Mucosa of stomach (tissue), 1 donor: ENCODE measurements around the gene C16orf78.
"Not testable (repeated sequence)": the region's sequence is repeated elsewhere in the genome, so short reads cannot be mapped to it uniquely, and the experiment has no call there.

Experiments
- H3K27me3 ChIP-seq: one replicate; pipeline ENCODE4 v1.7.0; 2013; ENCODE audit warnings: mild to moderate bottlenecking, low read length; ENCODE audit not compliant: control insufficient read depth, insufficient read depth
- H3K36me3 ChIP-seq: one replicate; pipeline ENCODE4 v1.7.0; 2013; ENCODE audit warnings: low read length; ENCODE audit not compliant: control insufficient read depth, insufficient read depth
- H3K4me1 ChIP-seq: one replicate; pipeline ENCODE4 v1.7.0; 2013; ENCODE audit warnings: mild to moderate bottlenecking, low read length; ENCODE audit not compliant: control insufficient read depth, insufficient read depth
- H3K4me3 ChIP-seq: one replicate; pipeline ENCODE4 v1.7.0; 2013; ENCODE audit warnings: low read length
- H3K9ac ChIP-seq: one replicate; pipeline ENCODE4 v1.7.0; 2013; ENCODE audit warnings: mild to moderate bottlenecking, low read length, moderate library complexity
- H3K9me3 ChIP-seq: one replicate; pipeline ENCODE4 v1.7.0; 2013; ENCODE audit warnings: mild to moderate bottlenecking, low read length, moderate library complexity; ENCODE audit not compliant: control insufficient read depth
- donor health status: Pancreatic carcinoma.

Gene C16orf78

DNA sequence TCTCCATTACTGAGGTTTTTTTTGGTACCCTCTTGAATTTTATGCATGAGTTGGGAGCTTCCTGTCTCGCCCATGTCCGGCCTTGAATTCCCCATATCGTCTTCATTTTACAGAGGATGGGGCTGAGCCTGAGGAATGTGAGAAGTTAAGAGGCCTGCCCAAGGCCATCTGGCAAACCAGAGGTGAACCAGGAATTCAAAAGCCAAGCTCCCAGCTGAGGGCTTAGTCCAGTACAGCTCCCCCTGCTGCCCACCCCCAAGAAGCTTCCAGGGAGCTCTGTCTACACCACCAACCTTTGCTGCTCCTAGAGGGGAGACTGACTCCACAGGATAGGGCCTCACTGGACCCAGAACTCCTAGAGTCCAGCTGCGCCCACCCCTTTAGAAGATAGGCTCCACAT, 20.7 kb upstream of the C16orf78 start:
- Histone ChIP-seq H3K9me3 (no peaks in the 10 kb centered on the region), H3K4me1 (no peaks in the 10 kb centered on the region), H3K36me3 (no peaks in the 10 kb centered on the region)

DNA sequence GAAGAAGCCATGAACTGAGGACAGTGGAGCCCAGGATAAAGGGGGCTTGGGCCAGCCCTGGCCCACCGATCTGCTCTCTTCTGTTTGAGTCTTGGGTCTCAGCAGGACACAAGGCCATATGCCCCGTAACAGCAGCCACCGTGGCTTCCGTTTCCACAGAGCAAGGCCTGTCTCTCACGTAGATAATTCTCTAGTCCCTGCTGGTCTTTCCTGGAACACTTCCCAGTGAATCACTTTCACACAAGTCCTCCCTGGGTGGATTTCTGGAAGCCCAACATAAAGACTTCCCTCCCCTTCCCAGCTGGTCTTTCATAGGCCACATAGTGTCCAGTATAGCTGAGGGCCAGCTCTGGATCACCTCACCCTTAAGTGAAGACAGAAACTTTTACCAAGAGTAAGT, 19.9 kb upstream of the C16orf78 start:
- Histone ChIP-seq H3K9me3 (no peaks in the 10 kb centered on the region), H3K36me3 (no peaks in the 10 kb centered on the region), H3K9ac (no peak overlapping the region), H3K4me3 (no peak overlapping the region), H3K4me1 (no peaks in the 10 kb centered on the region), H3K27me3 (peaks cover 8% of the 10 kb centered on the region)

More for the DNA sequence above, 20.7 kb upstream of the C16orf78 start:
- Histone ChIP-seq H3K27me3 (peaks cover 12% of the 10 kb centered on the region), H3K4me3 (no peak overlapping the region), H3K9ac (no peak overlapping the region)

DNA sequence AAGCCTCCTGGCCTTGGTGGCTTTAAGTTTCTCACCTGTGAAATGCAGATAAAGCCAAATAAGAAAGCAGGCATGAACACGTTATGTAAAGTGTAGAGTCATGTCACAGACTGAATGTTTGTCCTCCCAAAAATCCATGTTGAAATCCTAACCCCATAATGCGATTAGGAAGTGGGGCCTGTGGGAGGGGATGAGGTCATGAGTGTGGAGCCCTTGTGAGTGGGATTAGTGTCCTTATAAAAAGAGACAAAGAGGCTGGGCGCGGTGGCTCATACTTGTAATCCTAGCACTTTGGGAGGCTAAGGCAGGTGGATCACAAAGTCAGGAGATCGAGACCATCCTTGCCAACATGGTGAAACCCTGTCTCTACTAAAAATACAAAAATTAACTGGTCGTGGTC, 19.5 kb upstream of the C16orf78 start:
- peaks cover 8% of the 10 kb centered on the region for H3K27me3 ChIP-seq
- H3K9me3 ChIP-seq: no peaks in the 10 kb centered on the region
- no peak overlapping the region for H3K4me3 ChIP-seq
- H3K4me1 ChIP-seq: no peaks in the 10 kb centered on the region
- no peak overlapping the region for H3K9ac ChIP-seq
- no peaks in the 10 kb centered on the region for H3K36me3 ChIP-seq

DNA sequence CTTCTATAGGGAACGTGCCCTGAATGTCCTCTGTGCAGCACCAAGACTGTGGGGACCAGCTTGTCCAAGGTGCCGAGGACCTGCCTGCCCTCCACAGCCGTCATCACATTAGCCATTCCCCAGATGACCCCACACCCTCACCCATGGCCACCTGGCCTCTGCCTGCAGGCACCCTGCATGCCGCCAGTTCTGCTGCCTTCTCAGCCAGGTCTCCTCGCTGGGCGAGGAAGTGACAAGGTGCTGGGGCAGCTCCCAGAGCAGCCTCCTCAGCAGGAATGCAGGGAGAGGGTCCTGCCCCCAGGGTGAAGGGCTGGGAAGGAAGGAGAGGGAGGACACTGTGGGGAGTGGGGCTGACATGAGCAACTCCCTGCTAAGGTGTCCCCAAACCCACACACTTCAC, 18.6 kb upstream of the C16orf78 start:
- Histone ChIP-seq H3K27me3 (peaks cover 8% of the 10 kb centered on the region), H3K9ac (no peak overlapping the region), H3K4me1 (no peaks in the 10 kb centered on the region), H3K9me3 (no peaks in the 10 kb centered on the region), H3K4me3 (no peak overlapping the region), H3K36me3 (no peaks in the 10 kb centered on the region)

DNA sequence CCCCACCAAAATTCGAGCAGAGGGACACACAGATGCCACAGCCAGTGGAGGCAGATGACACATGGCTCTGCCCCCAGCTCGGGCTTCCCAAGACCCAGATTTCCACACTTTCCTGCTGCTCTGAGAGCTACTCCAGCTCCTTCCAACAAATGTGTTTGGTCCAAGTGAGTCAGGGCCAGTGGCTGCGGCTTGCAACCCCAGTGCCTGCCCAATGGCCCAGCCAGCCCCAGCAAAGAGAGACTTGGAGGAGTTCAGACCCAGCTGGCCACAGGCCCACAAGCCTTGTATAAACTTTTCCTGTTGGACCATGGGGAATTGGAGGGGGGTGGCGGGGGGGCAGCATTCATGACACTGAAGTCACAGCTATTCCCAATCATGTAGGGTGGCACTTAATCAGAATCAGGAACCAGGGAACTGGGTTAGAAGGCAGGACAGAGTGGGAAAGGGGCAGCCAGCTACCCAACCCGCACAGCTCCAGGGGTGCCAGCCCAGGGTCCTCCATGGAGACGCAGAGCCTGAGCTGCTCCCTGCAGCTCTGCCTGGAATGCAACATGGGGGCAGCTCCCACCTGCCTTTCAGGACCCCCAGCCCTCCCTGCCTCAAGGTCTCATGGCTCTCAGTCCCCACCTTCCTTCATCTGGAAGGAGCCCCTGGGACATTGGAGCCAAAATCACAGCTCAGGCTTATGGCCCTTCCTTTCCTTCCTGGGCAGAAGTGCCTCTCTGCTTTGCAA, 17.5 kb upstream of the C16orf78 start:
- Histone ChIP-seq H3K4me3 (no peak overlapping the region), H3K9me3 (no peaks in the 10 kb centered on the region), H3K9ac (no peak overlapping the region), H3K4me1 (no peaks in the 10 kb centered on the region), H3K27me3 (peaks cover 4% of the 10 kb centered on the region), H3K36me3 (no peaks in the 10 kb centered on the region)

GRCh38 chr16:49356728-49357488, 16.7 kb upstream of the C16orf78 start:
- H3K9ac ChIP-seq: no peak overlapping the region
- no peak overlapping the region for H3K4me3 ChIP-seq
- H3K27me3 ChIP-seq: peaks cover 4% of the 10 kb centered on the region
- H3K4me1 ChIP-seq: no peaks in the 10 kb centered on the region
- H3K9me3 ChIP-seq: no peaks in the 10 kb centered on the region
- H3K36me3 ChIP-seq: no peaks in the 10 kb centered on the region

DNA sequence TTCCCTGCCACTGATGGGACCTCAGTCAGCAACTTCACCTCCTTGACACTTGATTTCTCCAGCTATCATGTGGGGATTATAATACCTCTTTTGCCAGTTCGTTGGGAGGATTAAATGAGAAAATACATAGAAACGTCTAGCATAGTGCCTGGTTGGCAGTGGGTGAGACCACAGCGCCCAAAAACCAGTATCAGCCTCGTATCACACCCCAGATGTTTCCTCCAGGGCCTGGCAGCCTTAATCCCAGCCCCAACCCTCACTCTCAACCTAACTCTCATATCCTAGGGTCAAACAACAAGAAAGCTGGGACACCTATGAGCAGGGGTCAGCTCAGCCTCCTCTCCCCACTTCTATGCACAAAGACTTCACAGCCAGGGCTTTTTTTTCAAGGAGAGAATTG, 14.0 kb upstream of the C16orf78 start:
- Histone ChIP-seq H3K27me3 (peaks cover 4% of the 10 kb centered on the region), H3K4me1 (no peaks in the 10 kb centered on the region)

GRCh38 chr16:49361731-49362130, 11.9 kb upstream of the C16orf78 start:
- not testable (repeated sequence) for H3K4me3 ChIP-seq, H3K27me3 ChIP-seq, H3K9ac ChIP-seq, H3K4me1 ChIP-seq, H3K36me3 ChIP-seq, H3K9me3 ChIP-seq

More for the DNA sequence above, 14.0 kb upstream of the C16orf78 start:
- Histone ChIP-seq H3K9ac (no peak overlapping the region), H3K4me3 (no peak overlapping the region), H3K36me3 (no peaks in the 10 kb centered on the region), H3K9me3 (no peaks in the 10 kb centered on the region)

GRCh38 chr16:49362230-49362629, 11.4 kb upstream of the C16orf78 start:
- Histone ChIP-seq H3K9ac (no peak overlapping the region), H3K27me3 (peaks cover 4% of the 10 kb centered on the region), H3K4me1 (no peaks in the 10 kb centered on the region), H3K36me3 (no peaks in the 10 kb centered on the region), H3K4me3 (no peak overlapping the region), H3K9me3 (no peaks in the 10 kb centered on the region)

- Histone ChIP-seq H3K36me3 (no peaks in the 10 kb centered on the region), H3K9ac (no peak overlapping the region), H3K9me3 (no peaks in the 10 kb centered on the region), H3K4me3 (no peak overlapping the region), H3K4me1 (no peaks in the 10 kb centered on the region), H3K27me3 (no peaks in the 10 kb centered on the region)
Observed at GRCh38 chr16:49365711-49366509, 7.7 kb upstream of the C16orf78 start.

DNA sequence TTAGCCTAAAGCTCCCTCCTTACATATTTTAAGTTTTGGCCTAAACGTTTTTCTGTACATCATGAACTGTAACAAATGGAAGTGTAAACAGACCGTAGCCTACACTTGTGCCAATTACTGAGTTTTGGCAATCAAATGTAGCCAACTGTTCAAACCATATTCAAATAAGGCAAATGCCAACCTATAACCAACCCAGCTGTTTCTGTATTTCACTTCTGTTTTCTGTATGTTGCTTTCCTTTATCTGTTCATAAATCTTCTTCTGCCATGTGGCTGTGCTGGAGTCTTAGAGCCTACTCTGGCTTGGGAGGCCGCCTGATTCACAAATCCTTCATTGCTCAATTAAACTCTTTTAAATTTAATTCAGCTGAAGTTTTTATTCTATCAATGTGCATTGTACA, 6.9 kb upstream of the C16orf78 start:
- Histone ChIP-seq H3K27me3 (no peaks in the 10 kb centered on the region), H3K4me3 (no peak overlapping the region), H3K4me1 (no peaks in the 10 kb centered on the region), H3K9me3 (no peaks in the 10 kb centered on the region), H3K9ac (no peak overlapping the region), H3K36me3 (no peaks in the 10 kb centered on the region)
